Naive B cell (primary cell): Measurements from ENCODE around the gene RASSF5. TPM values are rescaled to one million over a fixed set of nuclear protein-coding genes. Genes with fewer than 3 reads are reported as not detected.

Source experiments
- ATAC-seq, 2 donors: fragments of 150-1000 bp; cut with Tn5 transposase; 2 replicates each; pipeline ENCODE4 v1.10.0; 2021; ENCODE audit warnings: low read depth in 2 of 2, mild to moderate bottlenecking in 2 of 2, moderate library complexity in 2 of 2
- DNase-seq: peaks from one replicate; pipeline ENCODE4 v3.0.0; 2022
- H3K27ac Mint-ChIP-seq, 6 donors: one replicate each; pipeline ENCODE4 v1.8.0; 2020 to 2022; ENCODE audit warnings: mild to moderate bottlenecking in 6 of 6, mixed read lengths in 6 of 6, moderate library complexity in 5 of 6, inconsistent platforms in 2 of 6
- H3K27me3 Mint-ChIP-seq, 3 donors: one replicate each; pipeline ENCODE4 v1.8.0; 2021 to 2022; ENCODE audit warnings: mixed read lengths in 3 of 3, mild to moderate bottlenecking in 1 of 3
- H3K36me3 Mint-ChIP-seq, 2 donors: one replicate each; pipeline ENCODE4 v1.8.0; 2020 to 2022; ENCODE audit warnings: mixed read lengths in 2 of 2, inconsistent platforms in 1 of 2, mild to moderate bottlenecking in 1 of 2
- H3K4me1 Mint-ChIP-seq, 3 donors: one replicate each; pipeline ENCODE4 v1.8.0; 2020 to 2022; ENCODE audit warnings: mixed read lengths in 3 of 3, inconsistent platforms in 1 of 3, mild to moderate bottlenecking in 1 of 3, moderate library complexity in 1 of 3
- H3K4me3 Mint-ChIP-seq, 8 donors: one replicate each; pipeline ENCODE4 v1.8.0; 2020 to 2022; ENCODE audit warnings: mild to moderate bottlenecking in 8 of 8, mixed read lengths in 8 of 8, moderate library complexity in 8 of 8, inconsistent platforms in 2 of 8
- H3K9me3 Mint-ChIP-seq, 7 donors: one replicate each; pipeline ENCODE4 v1.8.0; 2020 to 2022; ENCODE audit warnings: mixed read lengths in 7 of 7, mild to moderate bottlenecking in 5 of 7, inconsistent platforms in 2 of 7, moderate library complexity in 1 of 7
- polyA plus RNA-seq, 6 donors: library from polyadenylated mRNA; unstranded; fragments of 300-500 nt; fragmentation: Illumina TruSeq; gene quantifications; one replicate each; pipeline ENCODE4 v1.2.3, GENCODE V29; 2021; ENCODE audit warnings: low read depth in 6 of 6

RASSF5 gene
- polyA plus RNA-seq, 6 donors from 2014 or later, result 116 to 166 (median 146) TPM

GRCh38 chr1:206588492-206588891 lies 81.2 kb downstream of the RASSF5 start:
- DNase-seq (no peak), ATAC-seq (no peak)
- H3K27ac Mint-ChIP-seq, result peak overlapping the region in 1 of 6 donors; percentile 84
- peaks cover 6 to 16% (median 10%) of the 10 kb centered on the region in 3 donors for H3K4me1 Mint-ChIP-seq
- H3K9me3 Mint-ChIP-seq, result no peaks in the 10 kb centered on the region
- no peaks in the 10 kb centered on the region for H3K27me3 Mint-ChIP-seq
- no peak overlapping the region for H3K4me3 Mint-ChIP-seq
- H3K36me3 Mint-ChIP-seq, result peaks cover 6 to 26% of the 10 kb centered on the region in 2 donors

- no peaks in the 10 kb centered on the region for H3K27me3 Mint-ChIP-seq
- peaks cover 4 to 29% of the 10 kb centered on the region in 2 donors for H3K36me3 Mint-ChIP-seq
- H3K4me1 Mint-ChIP-seq, result peaks cover 4 to 10% (median 8%) of the 10 kb centered on the region in 3 donors
- peak overlapping the region in 4 of 6 donors; percentile 33 to 63 (median 48) for H3K27ac Mint-ChIP-seq
- no peak overlapping the region for H3K4me3 Mint-ChIP-seq
- no peaks in the 10 kb centered on the region for H3K9me3 Mint-ChIP-seq
- ATAC-seq (no peak), DNase-seq (no peak)
Measured at GRCh38 chr1:206589206-206589605, 81.9 kb downstream of the RASSF5 start.

- no peak overlapping the region for H3K4me3 Mint-ChIP-seq
- no peak for ATAC-seq
Measured at GRCh38 chr1:206590025-206590758, 82.9 kb downstream of the RASSF5 start.

GRCh38 chr1:206591226-206591625 lies 83.9 kb downstream of the RASSF5 start:
- Mint-ChIP-seq H3K4me1 (peaks cover 2 to 5% (median 5%) of the 10 kb centered on the region in 3 donors), H3K4me3 (no peak overlapping the region), H3K36me3 (peaks cover 4 to 28% of the 10 kb centered on the region in 2 donors)

More at GRCh38 chr1:206590025-206590758, 82.9 kb downstream of the RASSF5 start:
- Mint-ChIP-seq H3K36me3 (peaks cover 4 to 32% of the 10 kb centered on the region in 2 donors), H3K27ac (peak overlapping the region in 4 of 6 donors; percentile 14 to 63 (median 26)), H3K27me3 (no peaks in the 10 kb centered on the region), H3K4me1 (peaks cover 2 to 7% (median 5%) of the 10 kb centered on the region in 3 donors), H3K9me3 (no peaks in the 10 kb centered on the region)
- DNase-seq, result no peak

GRCh38 chr1:206591696-206592095 lies 84.4 kb downstream of the RASSF5 start:
- Mint-ChIP-seq H3K36me3 (peaks cover 6 to 28% of the 10 kb centered on the region in 2 donors), H3K27ac (peak overlapping the region in 1 of 6 donors; percentile 17), H3K4me1 (peaks cover 2 to 5% (median 5%) of the 10 kb centered on the region in 3 donors)

More at GRCh38 chr1:206591226-206591625, 83.9 kb downstream of the RASSF5 start:
- ATAC-seq, result no peak
- DNase-seq, result no peak
- Mint-ChIP-seq H3K27me3 (no peaks in the 10 kb centered on the region), H3K27ac (peak overlapping the region in 3 of 6 donors; percentile 34 to 78 (median 49)), H3K9me3 (no peaks in the 10 kb centered on the region)

GRCh38 chr1:206593351-206593925 lies 86.1 kb downstream of the RASSF5 start:
- peaks cover 0 to 5% (median 2%) of the 10 kb centered on the region in 3 donors for H3K4me1 Mint-ChIP-seq
- no peaks in the 10 kb centered on the region for H3K9me3 Mint-ChIP-seq
- H3K4me3 Mint-ChIP-seq, result no peak overlapping the region
- H3K27ac Mint-ChIP-seq, result peak overlapping the region in 5 of 6 donors; percentile 29 to 95 (median 79)
- peaks cover 12 to 36% of the 10 kb centered on the region in 2 donors for H3K36me3 Mint-ChIP-seq
- H3K27me3 Mint-ChIP-seq, result no peaks in the 10 kb centered on the region
- DNase-seq (no peak), ATAC-seq (no peak)

More at GRCh38 chr1:206591696-206592095, 84.4 kb downstream of the RASSF5 start:
- H3K4me3 Mint-ChIP-seq, result no peak overlapping the region
- DNase-seq (no peak), ATAC-seq (no peak)
- H3K27me3 Mint-ChIP-seq, result no peaks in the 10 kb centered on the region
- H3K9me3 Mint-ChIP-seq, result no peaks in the 10 kb centered on the region

GRCh38 chr1:206595581-206596318 lies 88.4 kb downstream of the RASSF5 start:
- Mint-ChIP-seq H3K4me1 (peaks cover 0 to 5% (median 2%) of the 10 kb centered on the region in 3 donors), H3K9me3 (no peaks in the 10 kb centered on the region), H3K36me3 (peaks cover 8 to 36% of the 10 kb centered on the region in 2 donors), H3K27me3 (no peaks in the 10 kb centered on the region), H3K4me3 (no peak overlapping the region), H3K27ac (no peak overlapping the region)
- DNase-seq (no peak), ATAC-seq (no peak)

- H3K4me1 Mint-ChIP-seq, result peaks cover 0 to 5% (median 2%) of the 10 kb centered on the region in 3 donors
- H3K27ac Mint-ChIP-seq, result no peak overlapping the region
- no peaks in the 10 kb centered on the region for H3K9me3 Mint-ChIP-seq
- no peaks in the 10 kb centered on the region for H3K27me3 Mint-ChIP-seq
- no peak for ATAC-seq
- DNase-seq, result no peak
- no peak overlapping the region for H3K4me3 Mint-ChIP-seq
- H3K36me3 Mint-ChIP-seq, result peaks cover 8 to 36% of the 10 kb centered on the region in 2 donors
Measured at GRCh38 chr1:206596319-206596666, 89.0 kb downstream of the RASSF5 start.

GRCh38 chr1:206600527-206600926 lies 93.2 kb downstream of the RASSF5 start:
- no peaks in the 10 kb centered on the region for H3K27me3 Mint-ChIP-seq
- no peak overlapping the region for H3K4me3 Mint-ChIP-seq
- no peaks in the 10 kb centered on the region for H3K4me1 Mint-ChIP-seq
- H3K9me3 Mint-ChIP-seq, result no peaks in the 10 kb centered on the region
- no peak overlapping the region for H3K27ac Mint-ChIP-seq
- DNase-seq (no peak), ATAC-seq (no peak)
- peaks cover 8% of the 10 kb centered on the region in 2 donors for H3K36me3 Mint-ChIP-seq

- no peaks in the 10 kb centered on the region for H3K9me3 Mint-ChIP-seq
- H3K27ac Mint-ChIP-seq, result no peak overlapping the region
- ATAC-seq, result no peak
- no peak overlapping the region for H3K4me3 Mint-ChIP-seq
- no peak for DNase-seq
- peaks cover 13 to 19% of the 10 kb centered on the region in 2 donors for H3K36me3 Mint-ChIP-seq
- no peaks in the 10 kb centered on the region for H3K27me3 Mint-ChIP-seq
- H3K4me1 Mint-ChIP-seq, result peaks cover 0 to 4% (median 0%) of the 10 kb centered on the region in 3 donors
Measured at GRCh38 chr1:206604861-206605260, 97.5 kb downstream of the RASSF5 start.

GRCh38 chr1:206606867-206607266 lies 99.5 kb downstream of the RASSF5 start:
- ATAC-seq (peak; percentile 37 to 42), DNase-seq (no peak)
- Mint-ChIP-seq H3K27me3 (no peaks in the 10 kb centered on the region), H3K4me3 (no peak overlapping the region), H3K27ac (no peak overlapping the region), H3K4me1 (peaks cover 10 to 12% (median 10%) of the 10 kb centered on the region in 3 donors), H3K9me3 (no peaks in the 10 kb centered on the region), H3K36me3 (peaks cover 13 to 19% of the 10 kb centered on the region in 2 donors)

GRCh38 chr1:206608108-206608698 lies 100.9 kb downstream of the RASSF5 start:
- ATAC-seq (no peak), DNase-seq (peak; percentile 44)
- H3K27ac Mint-ChIP-seq, result peak overlapping the region in 1 of 6 donors; percentile 12
- H3K27me3 Mint-ChIP-seq, result no peaks in the 10 kb centered on the region
- H3K9me3 Mint-ChIP-seq, result no peaks in the 10 kb centered on the region
- peaks cover 13 to 19% of the 10 kb centered on the region in 2 donors for H3K36me3 Mint-ChIP-seq
- H3K4me1 Mint-ChIP-seq, result peaks cover 13 to 16% (median 14%) of the 10 kb centered on the region in 3 donors
- H3K4me3 Mint-ChIP-seq, result no peak overlapping the region
